ENCODE data around the gene GNAS-AS1.

GNAS-AS1 gene

DNA sequence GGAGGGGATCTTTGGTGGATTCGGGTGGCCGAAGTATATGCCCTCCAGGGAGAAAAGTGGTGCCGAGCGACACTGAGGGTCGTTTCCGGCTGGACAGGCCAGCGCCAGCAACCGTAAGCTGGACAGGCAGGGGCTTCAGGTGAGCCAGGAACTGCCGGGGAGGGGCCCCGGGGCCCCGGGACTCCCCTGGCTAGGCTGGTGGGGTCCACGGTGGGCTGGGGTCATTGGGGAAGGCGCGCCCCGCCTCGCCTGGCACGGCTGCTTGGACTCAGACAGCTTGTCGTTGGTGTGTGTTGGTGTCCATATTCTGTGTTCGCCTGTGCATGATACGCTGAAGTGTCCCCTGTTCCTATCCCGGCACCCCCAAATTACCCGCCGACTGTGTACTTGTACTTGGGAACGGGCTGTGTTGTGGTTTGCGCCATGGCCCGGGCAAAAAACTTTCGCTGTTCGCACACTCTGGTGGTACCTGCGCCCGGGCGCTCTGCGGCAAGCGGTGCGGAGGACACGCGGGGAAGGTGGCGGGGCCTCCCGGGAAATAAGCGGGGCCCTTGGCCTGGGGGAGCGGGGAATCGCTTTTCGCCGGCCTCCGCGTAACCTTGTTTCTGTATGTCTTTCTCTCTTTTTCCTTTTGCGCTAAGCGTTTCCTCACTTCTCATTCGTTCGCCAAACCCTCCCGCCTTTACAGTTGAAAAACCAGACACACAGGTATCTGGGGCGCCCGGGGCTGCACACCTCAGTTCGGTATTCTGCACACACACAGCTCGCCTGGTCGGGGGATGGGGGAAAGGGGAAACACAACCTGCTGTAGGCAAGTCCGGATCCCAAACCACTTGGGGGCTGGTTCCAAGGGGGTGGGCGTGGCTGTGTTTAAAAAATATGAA lies 5.0 kb upstream of the GNAS-AS1 start:
- DNase-seq (ENCODE audit: low read depth), result no peak

- no peak for DNase-seq (ENCODE audit: low read depth)
Measured at GRCh38 chr20:58854638-58855471, 4.2 kb upstream of the GNAS-AS1 start.

DNA sequence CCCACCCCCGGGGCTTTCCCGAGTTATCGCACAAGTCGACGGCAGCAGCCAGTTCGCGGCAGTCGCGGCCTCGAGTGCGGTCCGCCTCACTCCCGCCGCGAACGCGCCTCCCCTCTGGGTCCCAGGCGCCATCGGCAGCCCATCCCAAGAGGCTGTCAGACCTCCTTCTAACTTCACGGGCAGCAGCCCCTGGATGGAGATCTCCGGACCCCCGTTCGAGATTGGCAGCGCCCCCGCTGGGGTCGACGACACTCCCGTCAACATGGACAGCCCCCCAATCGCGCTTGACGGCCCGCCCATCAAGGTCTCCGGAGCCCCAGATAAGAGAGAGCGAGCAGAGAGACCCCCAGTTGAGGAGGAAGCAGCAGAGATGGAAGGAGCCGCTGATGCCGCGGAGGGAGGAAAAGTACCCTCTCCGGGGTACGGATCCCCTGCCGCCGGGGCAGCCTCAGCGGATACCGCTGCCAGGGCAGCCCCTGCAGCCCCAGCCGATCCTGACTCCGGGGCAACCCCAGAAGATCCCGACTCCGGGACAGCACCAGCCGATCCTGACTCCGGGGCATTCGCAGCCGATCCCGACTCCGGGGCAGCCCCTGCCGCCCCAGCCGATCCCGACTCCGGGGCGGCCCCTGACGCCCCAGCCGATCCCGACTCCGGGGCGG lies 3.4 kb upstream of the GNAS-AS1 start:
- no peak for DNase-seq (ENCODE audit: low read depth)

- no peak for DNase-seq (ENCODE audit: low read depth)
Measured at GRCh38 chr20:58853466-58853865, 2.8 kb upstream of the GNAS-AS1 start.

DNA sequence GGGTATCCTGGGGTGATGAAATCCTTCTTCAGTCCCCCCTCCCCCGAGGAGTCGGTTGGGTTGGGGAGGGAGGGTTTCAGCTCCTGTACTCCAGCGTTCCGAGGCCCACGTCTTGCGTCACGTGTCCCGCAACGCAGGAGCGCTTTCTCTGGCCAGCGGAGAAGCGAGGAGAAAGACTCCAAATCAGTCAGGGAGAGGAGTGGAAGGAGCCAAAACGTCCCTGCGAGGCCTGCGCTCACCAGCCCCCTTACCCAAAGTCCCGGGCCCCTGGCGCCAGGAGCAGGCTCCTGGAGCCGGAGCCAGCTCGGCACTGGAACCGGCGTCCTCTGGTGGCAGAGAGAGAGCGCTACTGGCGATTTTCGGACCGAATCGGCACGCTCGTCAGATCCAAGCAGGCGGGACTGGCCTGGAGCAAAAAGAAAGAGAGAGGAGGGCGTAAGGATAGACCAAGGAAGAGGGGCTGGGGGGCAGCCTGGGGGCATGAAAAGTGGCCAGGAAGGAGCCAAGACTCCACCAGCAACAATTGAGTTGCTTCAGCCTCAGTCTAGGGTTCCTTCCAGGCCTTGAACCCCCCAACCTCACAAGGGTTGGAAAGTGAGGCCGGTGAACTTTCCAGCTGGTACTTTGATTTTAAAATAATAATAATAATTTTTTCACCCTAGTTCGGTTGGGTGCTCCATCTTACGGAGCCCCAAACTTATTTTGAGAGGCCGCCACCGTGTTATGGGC lies 2.0 kb upstream of the GNAS-AS1 start, which contains the start of gene GNAS:
Gene GNAS, plus strand, starts transcription at position 174 of the 729 bp plus-strand sequence.
- peak; percentile 27 for DNase-seq (ENCODE audit: low read depth)

- no peak for DNase-seq (ENCODE audit: low read depth)
Measured at GRCh38 chr20:58851969-58852458, 1.3 kb upstream of the GNAS-AS1 start.

GRCh38 chr20:58851221-58851968 lies 693 bp upstream of the GNAS-AS1 start:
- no peak for DNase-seq (ENCODE audit: low read depth)

DNA sequence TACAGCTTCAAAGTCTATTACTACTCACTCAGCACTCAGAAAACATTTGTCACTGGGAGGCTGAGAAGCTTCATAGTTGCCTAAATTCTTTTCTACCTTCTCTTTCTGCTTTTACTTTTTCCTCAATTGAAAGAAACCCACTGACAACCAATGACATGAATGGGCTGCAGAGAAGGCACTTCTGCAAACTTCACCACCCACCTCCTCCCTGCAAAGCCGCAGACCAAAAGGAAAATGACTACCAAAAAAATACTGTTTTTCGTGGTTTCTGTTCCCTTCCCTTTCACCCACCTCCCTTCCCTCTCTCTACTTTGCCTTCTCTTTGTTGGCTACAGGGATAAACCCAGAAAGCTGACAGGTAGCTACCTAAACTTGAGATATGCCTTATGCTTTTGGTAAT lies 3.2 kb downstream of the GNAS-AS1 start:
- DNase-seq (ENCODE audit: low read depth), result no peak

GRCh38 chr20:58845706-58846105 lies 5.0 kb downstream of the GNAS-AS1 start:
- no peak for DNase-seq (ENCODE audit: low read depth)

- DNase-seq (ENCODE audit: low read depth), result no peak
Measured at GRCh38 chr20:58843128-58843556, 7.6 kb downstream of the GNAS-AS1 start.

- no peak for DNase-seq (ENCODE audit: low read depth)
Measured at GRCh38 chr20:58842276-58842675, 8.4 kb downstream of the GNAS-AS1 start.

DNA sequence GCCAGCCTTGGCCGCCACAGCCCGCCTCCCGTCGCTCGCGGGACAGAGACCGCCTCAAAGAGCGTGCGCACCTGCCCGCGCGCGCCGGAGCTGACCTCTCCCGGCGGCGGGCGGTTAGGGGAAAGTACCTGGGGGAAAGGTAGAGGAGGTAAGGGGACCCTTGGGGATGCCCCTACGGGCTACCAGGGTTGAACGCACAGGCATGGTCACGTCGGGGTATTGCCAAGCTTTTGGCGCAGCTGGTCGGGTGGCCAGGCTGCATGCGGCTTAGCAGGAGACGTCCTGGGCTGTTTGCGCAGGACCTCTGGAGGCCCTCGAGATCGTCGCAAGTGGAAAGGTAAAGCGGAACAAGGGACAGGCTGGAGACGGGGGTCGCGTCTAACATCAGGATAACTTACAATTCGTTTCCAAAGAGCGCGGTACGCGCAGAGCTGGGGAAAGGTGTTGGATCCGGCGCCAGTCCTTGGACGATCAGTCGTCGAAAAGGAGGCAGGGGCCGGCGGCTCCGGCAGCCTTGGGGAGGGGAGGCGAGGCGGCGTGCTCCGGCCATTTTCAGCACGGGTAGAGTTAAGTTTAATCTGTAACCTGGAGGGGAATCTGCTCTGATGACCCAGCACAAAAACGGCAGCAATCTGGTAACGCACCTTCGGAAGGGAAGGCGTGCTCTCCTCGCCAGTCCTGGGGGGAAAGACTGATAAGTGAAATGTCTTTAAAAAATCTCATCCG lies 9.0 kb downstream of the GNAS-AS1 start:
- DNase-seq (ENCODE audit: low read depth), result no peak

DNA sequence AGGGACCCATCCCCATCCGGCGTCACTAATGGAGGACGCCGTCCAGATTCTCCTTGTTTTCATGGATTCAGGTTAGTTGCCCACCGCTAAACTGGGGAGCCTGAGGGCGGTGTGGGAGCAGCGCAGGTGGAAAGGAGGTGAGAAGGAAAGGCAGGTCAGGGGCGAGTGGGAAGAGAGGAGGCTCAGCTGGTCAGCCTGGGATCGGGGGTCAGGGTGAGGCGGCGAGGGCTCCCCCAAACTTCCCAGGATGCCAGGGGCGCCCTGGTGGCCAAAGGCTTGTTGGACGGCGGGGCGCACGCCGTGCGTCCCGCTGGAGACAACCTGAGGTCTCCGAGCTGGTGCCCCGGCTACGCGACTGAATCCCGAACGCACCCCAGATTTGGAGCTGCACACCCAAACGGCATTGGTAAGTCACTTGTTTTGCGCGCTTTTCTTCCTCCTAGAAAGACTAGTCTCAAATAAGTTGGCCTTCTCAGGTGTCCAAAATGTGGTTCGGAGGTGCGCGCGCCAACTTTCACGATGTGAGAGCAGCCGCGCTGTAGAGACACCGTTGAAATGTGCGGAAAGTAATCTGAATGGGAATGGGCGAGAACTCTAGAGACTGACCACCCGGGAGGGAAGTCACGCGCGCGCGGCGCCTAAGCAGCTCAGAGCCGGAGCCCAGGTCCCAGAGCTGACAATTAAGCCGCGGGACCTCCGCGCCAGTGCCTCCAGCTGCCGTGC lies 9.7 kb downstream of the GNAS-AS1 start:
- no peak for DNase-seq (ENCODE audit: low read depth)

DNA sequence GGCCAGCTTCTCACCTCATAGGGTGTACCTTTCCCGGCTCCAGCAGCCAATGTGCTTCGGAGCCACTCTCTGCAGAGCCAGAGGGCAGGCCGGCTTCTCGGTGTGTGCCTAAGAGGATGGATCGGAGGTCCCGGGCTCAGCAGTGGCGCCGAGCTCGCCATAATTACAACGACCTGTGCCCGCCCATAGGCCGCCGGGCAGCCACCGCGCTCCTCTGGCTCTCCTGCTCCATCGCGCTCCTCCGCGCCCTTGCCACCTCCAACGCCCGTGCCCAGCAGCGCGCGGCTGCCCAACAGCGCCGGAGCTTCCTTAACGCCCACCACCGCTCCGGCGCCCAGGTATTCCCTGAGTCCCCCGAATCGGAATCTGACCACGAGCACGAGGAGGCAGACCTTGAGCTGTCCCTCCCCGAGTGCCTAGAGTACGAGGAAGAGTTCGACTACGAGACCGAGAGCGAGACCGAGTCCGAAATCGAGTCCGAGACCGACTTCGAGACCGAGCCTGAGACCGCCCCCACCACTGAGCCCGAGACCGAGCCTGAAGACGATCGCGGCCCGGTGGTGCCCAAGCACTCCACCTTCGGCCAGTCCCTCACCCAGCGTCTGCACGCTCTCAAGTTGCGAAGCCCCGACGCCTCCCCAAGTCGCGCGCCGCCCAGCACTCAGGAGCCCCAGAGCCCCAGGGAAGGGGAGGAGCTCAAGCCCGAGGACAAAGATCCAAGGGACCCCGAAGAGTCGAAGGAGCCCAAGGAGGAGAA lies 10.5 kb downstream of the GNAS-AS1 start:
- DNase-seq (ENCODE audit: low read depth), result no peak

DNA sequence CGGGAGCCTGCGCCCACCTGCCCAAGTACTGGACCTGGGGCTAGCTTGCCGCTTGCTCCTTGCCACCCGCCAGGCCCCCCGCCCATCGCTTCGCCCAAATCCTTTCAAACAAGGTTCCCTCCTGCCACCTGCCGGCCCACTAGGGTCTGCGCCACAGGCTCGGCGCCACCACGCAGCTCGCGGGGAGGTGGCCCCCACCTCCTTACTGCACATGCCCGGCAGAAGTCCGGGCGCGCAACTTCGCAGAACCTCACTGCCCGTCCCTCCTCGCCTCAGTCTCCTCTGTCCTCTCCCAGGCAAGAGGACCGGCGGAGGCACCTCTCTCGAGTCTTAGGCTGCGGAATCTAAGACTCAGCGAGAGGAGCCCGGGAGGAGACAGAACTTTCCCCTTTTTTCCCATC lies 11.2 kb downstream of the GNAS-AS1 start:
- DNase-seq (ENCODE audit: low read depth), result no peak

- DNase-seq (ENCODE audit: low read depth), result no peak
Measured at GRCh38 chr20:58838174-58838573, 12.5 kb downstream of the GNAS-AS1 start.

- no peak for DNase-seq (ENCODE audit: low read depth)
Measured at GRCh38 chr20:58837717-58838116, 13.0 kb downstream of the GNAS-AS1 start.

DNA sequence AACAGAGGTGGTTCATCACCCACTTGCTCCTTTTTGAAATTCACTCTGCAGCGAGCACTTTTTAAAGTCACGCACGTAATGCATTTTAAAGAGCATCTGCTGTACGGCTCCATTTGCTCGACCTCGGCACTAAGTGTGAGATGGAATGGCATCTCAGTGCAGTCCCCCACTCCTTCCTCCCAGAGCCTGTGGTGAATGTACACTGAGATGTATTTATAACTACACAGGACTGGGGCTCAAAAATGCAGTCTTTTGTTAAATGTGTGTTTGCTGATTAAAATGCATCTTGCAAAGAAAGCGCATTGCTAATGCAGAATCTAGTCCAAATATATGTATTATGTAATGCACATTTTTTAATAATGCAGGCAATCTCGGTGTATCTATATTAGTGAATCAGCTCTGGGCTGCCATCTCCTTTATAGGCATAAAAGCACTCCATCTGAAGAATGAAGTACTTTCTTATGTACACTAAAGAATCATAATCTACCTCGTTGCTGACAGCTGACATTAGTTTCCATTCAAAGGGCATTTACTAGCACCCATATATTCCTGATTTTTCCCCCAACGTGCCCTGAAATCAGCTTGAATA lies 14.0 kb downstream of the GNAS-AS1 start:
- DNase-seq (ENCODE audit: low read depth), result no peak
